Thymus (tissue), 11 donors: ENCODE data around the gene ST8SIA6. TPM values are rescaled to one million over a fixed set of nuclear protein-coding genes. Genes with fewer than 3 reads are reported as not detected.

Source experiments
- DNase-seq, 9 donors: peaks; one replicate each; pipeline ENCODE4 v3.0.0-alpha.2; 2013; ENCODE audit warnings: low spot score in 9 of 9, low read depth in 6 of 9, missing footprints in 1 of 9
- H3K27ac ChIP-seq, 2 donors: one replicate each; pipeline ENCODE4 v1.5.1; 2013; ENCODE audit warnings: control low read depth in 1 of 2, low read depth in 1 of 2, low read length in 1 of 2, mild to moderate bottlenecking in 1 of 2, moderate library complexity in 1 of 2
- H3K27me3 ChIP-seq, 2 donors: one replicate each; pipeline ENCODE4 v1.5.1; 2013; ENCODE audit warnings: low read length in 1 of 2; ENCODE audit not compliant: control insufficient read depth in 2 of 2, insufficient read depth in 1 of 2
- H3K36me3 ChIP-seq, 2 donors: one replicate each; pipeline ENCODE4 v1.5.1; 2013; ENCODE audit warnings: low read length in 1 of 2, mild to moderate bottlenecking in 1 of 2, moderate library complexity in 1 of 2; ENCODE audit not compliant: control insufficient read depth in 2 of 2, insufficient read depth in 2 of 2
- H3K4me1 ChIP-seq, 2 donors: one replicate each; pipeline ENCODE4 v1.5.1; 2013; ENCODE audit warnings: low read length in 2 of 2; ENCODE audit not compliant: control insufficient read depth in 2 of 2, insufficient read depth in 2 of 2
- H3K4me3 ChIP-seq, 2 donors: one replicate each; pipeline ENCODE4 v1.5.1; 2013; ENCODE audit warnings: low read length in 2 of 2, control low read depth in 1 of 2, mild to moderate bottlenecking in 1 of 2
- H3K9me3 ChIP-seq, 2 donors: one replicate each; pipeline ENCODE4 v1.5.1; 2013; ENCODE audit warnings: low read length in 1 of 2, mild to moderate bottlenecking in 1 of 2; ENCODE audit not compliant: control insufficient read depth in 2 of 2, insufficient read depth in 1 of 2
- WGBS: extraction: QIAGEN DNeasy Blood & Tissue Kit; methylation state at CpG from one replicate; pipeline ENCODE4 v1.1.7; 2013; 5-methylcytosine and 5-hydroxymethylcytosine counted together
- polyA plus RNA-seq: library from polyadenylated mRNA; stranded (reverse); fragments of 200-250 nt; gene quantifications from one replicate; pipeline ENCODE4 v1.2.3, GENCODE V29; 2013
- total RNA-seq: library from RNA; stranded (reverse); fragments of 120-200 nt; gene quantifications from one replicate; pipeline ENCODE4 v1.2.4, GENCODE V29; 2013
- donor health status: healthy.

The ST8SIA6 gene
- total and polyA plus RNA-seq, 2 donors = 0.18 to 0.42 TPM

DNA sequence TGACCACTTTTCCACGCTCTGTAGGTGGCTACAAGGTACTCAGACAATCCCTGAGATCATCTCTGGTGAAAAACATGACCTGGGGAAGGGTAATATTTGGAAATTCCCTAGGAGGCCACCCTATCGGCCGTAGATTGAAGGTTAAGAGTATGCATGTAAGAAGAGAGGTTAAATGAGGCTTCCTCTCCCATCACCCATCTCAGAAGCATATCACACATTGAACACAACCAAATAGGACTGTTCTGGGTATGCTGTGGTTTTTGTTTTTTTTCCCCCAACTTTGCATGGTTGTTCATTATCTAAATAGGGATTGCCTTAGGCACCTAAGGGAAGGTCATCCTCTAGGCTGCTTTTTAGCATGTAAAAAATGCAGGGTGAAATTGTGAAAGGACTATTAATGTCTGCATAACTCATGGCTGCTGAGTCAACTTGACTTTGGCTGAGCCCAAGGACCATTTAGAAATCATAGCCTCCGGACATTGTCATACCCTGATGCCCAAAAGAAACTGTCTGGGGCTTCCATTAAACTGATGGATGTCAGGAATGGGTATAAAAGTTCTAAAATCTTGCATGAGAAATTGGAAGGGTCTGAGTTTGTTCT lies 24.7 kb upstream of the ST8SIA6 start:
- no peak for DNase-seq
- Histone ChIP-seq H3K27me3 (no peaks in the 10 kb centered on the region), H3K4me1 (no peaks in the 10 kb centered on the region), H3K4me3 (no peak overlapping the region), H3K27ac (no peak overlapping the region), H3K36me3 (no peaks in the 10 kb centered on the region), H3K9me3 (no peaks in the 10 kb centered on the region)
- 96% methylated on average over 4 of the region's 4 CpGs for WGBS

DNA sequence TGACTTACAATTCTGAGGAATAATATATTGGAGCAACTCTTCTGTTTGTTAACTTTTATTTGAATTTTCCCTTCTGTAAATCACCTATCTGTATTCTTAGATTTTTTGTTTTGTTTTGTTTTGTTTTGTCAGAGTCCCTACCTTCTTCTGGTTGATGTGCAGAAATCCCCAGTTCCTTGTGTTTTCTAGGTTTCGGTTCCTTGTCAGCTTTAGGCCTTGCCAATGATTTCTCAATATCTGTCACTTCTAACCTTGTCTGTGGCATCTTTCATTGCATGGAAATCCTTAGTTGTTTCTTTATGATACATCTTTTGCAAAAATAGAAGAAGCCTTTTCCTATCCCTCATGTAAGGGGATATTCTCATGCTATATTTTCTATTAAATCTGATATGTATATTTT lies 21.7 kb upstream of the ST8SIA6 start:
- DNase-seq = no peak
- Histone ChIP-seq H3K27me3 (no peaks in the 10 kb centered on the region), H3K4me1 (no peaks in the 10 kb centered on the region), H3K27ac (no peak overlapping the region), H3K4me3 (no peak overlapping the region), H3K36me3 (no peaks in the 10 kb centered on the region), H3K9me3 (no peaks in the 10 kb centered on the region)
- WGBS = 95% methylated on average over 1 of the region's 1 CpG

DNA sequence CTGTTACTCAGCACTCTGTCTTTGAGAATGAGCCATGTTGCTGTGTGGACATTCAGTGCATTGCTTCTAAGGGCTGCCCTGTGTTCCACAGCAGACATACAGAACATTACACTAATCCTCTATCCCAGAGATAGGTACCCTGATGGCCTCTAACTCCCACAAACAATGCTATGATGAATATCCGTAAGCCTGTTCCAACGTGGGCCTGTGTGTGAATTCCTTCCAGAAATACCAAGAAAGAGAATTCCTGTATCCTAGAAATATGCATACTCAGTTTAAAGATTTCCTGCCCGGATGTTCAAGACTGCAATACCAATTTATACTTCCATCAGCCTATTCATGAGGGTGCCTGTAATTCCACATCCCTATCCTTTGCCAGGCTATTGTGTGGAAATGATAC lies 21.3 kb upstream of the ST8SIA6 start:
- Histone ChIP-seq H3K4me3 (no peak overlapping the region), H3K4me1 (no peaks in the 10 kb centered on the region), H3K9me3 (no peaks in the 10 kb centered on the region), H3K27me3 (no peaks in the 10 kb centered on the region), H3K36me3 (no peaks in the 10 kb centered on the region), H3K27ac (no peak overlapping the region)
- no peak for DNase-seq
- WGBS = 93% methylated on average over 3 of the region's 3 CpGs

DNA sequence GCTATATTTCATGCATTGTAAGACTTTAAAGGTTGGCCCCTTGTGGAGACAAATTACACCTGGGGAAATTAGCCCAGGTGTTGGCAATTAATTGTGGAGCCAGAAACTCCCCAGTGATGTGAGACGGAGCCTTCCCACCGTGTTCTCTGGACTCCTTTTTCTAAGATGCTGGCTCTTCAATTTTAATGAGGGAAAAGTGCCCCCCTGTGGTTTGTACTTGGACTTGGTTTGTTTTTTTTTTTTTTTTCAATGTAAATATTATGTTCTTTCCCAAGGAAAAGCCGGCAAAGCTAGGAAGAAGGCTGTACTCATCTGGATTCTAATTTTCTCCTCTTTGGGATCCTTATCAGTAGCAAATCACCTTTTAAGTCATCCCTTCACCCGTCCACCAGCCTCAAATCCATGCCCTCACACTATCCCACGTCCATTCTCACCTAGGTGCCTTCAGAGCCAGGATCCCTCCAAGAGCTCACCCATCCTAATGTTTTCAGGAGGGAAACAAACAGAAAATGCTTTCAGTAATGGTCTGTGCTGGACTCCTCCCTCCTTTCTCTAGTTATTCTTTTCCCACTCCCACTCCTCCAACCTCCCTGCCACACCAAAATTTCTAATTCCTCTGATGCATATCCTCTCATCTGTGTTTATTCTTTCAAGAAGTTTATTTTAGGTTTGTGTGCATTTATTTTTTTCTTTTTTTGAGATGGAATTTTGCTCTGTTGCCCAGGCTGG lies 20.4 kb upstream of the ST8SIA6 start:
- no peak overlapping the region for H3K4me3 ChIP-seq
- H3K9me3 ChIP-seq = no peaks in the 10 kb centered on the region
- no peak overlapping the region for H3K27ac ChIP-seq
- DNase-seq = no peak
- H3K27me3 ChIP-seq = no peaks in the 10 kb centered on the region
- no peaks in the 10 kb centered on the region for H3K4me1 ChIP-seq
- no peaks in the 10 kb centered on the region for H3K36me3 ChIP-seq
- WGBS = 63% methylated on average over 5 of the region's 5 CpGs

DNA sequence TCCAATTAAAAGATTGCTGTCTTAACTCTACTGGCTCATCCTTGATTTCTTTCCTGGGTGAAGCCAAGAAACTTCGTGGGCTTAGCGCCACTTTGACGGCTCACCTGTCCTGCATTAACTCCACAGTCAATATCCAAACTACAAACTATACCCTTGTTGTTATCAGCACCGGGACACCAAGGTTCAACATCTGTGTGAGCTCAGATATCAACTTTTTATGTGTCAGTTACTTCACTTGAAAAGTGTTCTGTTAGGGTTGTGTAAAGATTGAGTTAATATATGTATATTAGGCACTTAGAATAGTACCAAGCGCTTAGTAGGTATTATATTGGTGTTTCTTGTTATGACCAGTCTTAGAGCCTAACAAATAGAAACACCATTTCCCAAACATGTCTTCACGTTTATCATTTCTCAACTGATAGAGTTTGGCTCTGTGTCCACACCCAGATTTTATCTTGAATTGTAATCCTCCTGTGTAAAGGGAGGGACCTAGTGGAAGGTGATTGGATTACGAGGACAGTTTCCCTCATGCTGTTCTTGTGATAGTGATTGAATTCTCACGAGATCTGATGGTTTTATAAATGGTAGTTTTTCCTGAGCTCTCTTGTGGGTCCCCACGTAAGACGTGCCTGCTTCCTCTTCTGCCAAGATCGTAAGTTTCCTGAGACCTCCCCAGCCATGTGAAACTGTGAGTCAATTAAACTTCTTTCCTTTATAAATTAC lies 19.0 kb upstream of the ST8SIA6 start:
- Histone ChIP-seq H3K36me3 (no peaks in the 10 kb centered on the region), H3K27me3 (no peaks in the 10 kb centered on the region), H3K9me3 (no peaks in the 10 kb centered on the region), H3K4me1 (no peaks in the 10 kb centered on the region), H3K27ac (no peak overlapping the region), H3K4me3 (no peak overlapping the region)
- 70% methylated on average over 11 of the region's 11 CpGs for WGBS
- DNase-seq = no peak

DNA sequence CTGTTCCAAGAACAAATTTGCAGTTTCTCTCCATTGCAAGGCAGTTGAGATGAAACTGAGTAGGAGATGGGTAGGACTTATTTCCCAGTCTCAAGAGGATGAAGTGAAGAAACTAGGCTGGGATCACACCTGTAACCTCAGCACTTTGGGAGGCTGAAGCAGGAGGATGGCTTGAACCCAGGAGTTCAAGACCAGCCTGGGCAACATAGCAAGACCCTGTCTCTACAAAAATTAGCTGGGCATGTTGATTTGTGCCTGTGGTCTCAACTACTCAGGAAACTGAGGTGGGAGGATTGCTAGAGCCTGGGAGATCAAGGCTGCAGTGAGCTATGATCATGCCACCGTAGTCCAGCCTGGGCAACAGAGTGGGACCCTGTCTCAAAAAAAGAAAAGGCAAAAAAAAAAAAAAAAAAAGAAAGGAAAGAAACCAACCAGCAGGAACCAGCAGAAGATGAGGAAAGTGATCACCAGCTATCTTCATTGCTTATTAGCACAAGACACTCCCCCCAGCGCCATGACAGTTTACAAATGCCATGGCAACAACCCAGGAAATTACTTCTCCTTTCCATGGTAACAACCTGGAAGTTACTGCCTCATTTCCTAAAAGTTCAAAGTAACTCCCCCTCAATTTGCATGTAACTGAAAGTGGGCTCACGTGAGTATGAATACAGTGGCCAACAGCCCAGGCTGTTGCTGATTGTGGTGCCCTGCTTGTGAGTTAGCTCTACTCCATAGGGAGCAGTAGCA lies 18.3 kb upstream of the ST8SIA6 start:
- Histone ChIP-seq H3K36me3 (no peaks in the 10 kb centered on the region), H3K27ac (no peak overlapping the region), H3K4me1 (no peaks in the 10 kb centered on the region), H3K9me3 (no peaks in the 10 kb centered on the region), H3K27me3 (no peaks in the 10 kb centered on the region), H3K4me3 (no peak overlapping the region)
- 97% methylated on average over 3 of the region's 3 CpGs for WGBS
- no peak for DNase-seq

DNA sequence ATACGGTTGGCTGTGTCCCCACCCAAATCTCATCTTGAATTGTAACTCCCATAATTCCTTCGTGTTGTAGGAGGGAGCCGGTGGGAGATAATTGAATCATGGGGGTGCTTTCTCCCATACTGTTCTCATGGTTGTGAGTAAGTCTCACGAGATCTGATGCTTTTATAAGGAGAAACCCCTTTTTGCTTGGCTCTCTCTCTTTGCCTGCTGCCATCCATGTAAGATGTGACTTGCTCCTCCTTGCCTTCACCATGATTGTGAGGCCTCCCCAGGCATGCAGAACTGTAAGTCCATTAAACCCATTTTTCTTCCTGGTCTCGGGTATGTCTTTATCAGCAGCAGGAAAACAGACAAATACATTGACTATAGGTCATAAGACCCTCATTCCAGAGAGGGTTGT lies 15.9 kb upstream of the ST8SIA6 start:
- WGBS = 95% methylated on average over 5 of the region's 5 CpGs
- Histone ChIP-seq H3K4me1 (no peaks in the 10 kb centered on the region), H3K36me3 (no peaks in the 10 kb centered on the region), H3K9me3 (no peaks in the 10 kb centered on the region), H3K27me3 (no peaks in the 10 kb centered on the region), H3K4me3 (no peak overlapping the region), H3K27ac (no peak overlapping the region)
- DNase-seq = no peak

DNA sequence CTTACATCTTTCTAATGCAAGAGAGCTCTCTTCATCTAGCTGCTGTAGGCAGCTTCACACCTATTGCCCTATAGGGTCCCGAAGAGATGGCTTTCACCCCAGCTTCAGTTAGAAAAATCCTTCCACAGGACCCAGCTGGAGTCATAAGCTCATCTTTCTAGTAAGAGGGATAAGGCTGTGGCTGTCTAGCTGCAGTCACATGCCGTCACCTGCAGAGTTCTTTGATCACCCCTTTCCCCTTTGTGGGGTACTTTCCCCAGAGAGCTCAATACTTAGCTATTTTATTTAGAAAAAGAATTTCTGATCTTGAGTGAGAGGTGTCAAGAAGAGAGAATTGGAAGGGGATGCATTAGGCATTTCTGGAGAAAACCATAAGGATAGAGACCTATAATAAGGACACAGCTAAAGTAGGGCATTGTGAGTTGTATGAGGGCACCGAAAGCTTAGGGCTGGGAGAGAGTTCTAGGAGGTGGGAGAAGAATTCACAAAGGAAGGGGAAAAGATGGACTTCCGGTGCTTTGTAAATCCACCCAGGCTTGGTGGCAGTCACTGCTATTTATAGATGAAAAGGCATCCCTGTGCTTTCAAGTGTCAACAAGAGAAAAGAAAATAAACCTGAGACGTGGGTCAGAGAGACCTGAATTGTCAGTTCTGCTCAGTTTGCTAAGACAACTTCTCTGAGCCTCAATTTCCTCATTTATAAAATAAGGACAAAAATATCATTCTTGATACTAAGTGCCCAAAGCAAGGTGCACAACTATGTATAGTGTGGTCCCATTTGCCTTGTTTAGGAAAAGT lies 11.1 kb upstream of the ST8SIA6 start:
- 81% methylated on average over 5 of the region's 5 CpGs for WGBS
- Histone ChIP-seq H3K4me3 (no peak overlapping the region), H3K4me1 (no peaks in the 10 kb centered on the region), H3K36me3 (no peaks in the 10 kb centered on the region), H3K9me3 (no peaks in the 10 kb centered on the region), H3K27ac (no peak overlapping the region), H3K27me3 (no peaks in the 10 kb centered on the region)
- DNase-seq = no peak
